Measurements from ENCODE around the gene ART3.

The ART3 gene

DNA sequence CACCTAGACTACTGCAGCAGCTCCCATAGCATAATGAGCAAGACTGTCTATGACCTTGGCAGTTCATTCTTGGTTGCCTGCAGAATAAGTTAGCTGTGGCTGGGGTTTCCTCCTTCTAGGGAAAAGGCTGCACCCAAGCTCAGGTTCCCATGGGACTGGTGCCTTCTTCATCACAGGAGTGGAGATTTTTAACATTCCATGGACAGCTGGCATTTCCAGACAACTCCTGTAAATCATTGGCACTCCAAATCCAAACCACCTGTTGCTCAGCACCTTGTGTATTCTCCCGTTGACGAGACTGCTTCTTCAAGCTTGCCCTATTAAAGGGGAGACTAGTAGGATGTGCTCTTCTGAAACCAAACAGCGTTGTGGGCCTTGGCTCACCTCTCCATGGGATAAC, 81.5 kb downstream of the ART3 start:
- in situ Hi-C loops (cut with HindIII; ENCODE audit: low pct_ligation_motif_present, low sequenced_read_pairs), result no loop called here
- DNase-seq, result no peak
- H3K4me3 ChIP-seq (ENCODE audit: low read depth, low read length), result no peak overlapping the region
- no peaks in the 10 kb centered on the region for H3K36me3 ChIP-seq (replicated peaks)
- TF ChIP-seq CTCF (IDR thresholded peaks at IDR 0.05; ENCODE audit: low read depth, low read length, missing control alignments), result no peak
- H3K27me3 ChIP-seq (replicated peaks), result no peaks in the 10 kb centered on the region
- no peak overlapping the region for H3K27ac ChIP-seq

- Histone ChIP-seq H3K4me3 (ENCODE audit: low read depth, low read length) (no peak overlapping the region), H3K36me3 (replicated peaks) (peaks cover 6% of the 10 kb centered on the region), H3K27me3 (replicated peaks) (no peaks in the 10 kb centered on the region), H3K27ac (no peak overlapping the region)
- no peak for TF ChIP-seq CTCF (IDR thresholded peaks at IDR 0.05; ENCODE audit: low read depth, low read length, missing control alignments)
- no peak for DNase-seq
- in situ Hi-C loops (cut with HindIII; ENCODE audit: low pct_ligation_motif_present, low sequenced_read_pairs), result no loop called here
Observed at GRCh38 chr4:76156635-76157034, 82.1 kb downstream of the ART3 start.

- DNase-seq, result no peak
- H3K27ac ChIP-seq, result no peak overlapping the region
- H3K36me3 ChIP-seq (replicated peaks), result peaks cover 25% of the 10 kb centered on the region
- no peaks in the 10 kb centered on the region for H3K27me3 ChIP-seq (replicated peaks)
- no peak overlapping the region for H3K4me3 ChIP-seq (ENCODE audit: low read depth, low read length)
- in situ Hi-C loops (cut with HindIII; ENCODE audit: low pct_ligation_motif_present, low sequenced_read_pairs), result no loop called here
- TF ChIP-seq CTCF (IDR thresholded peaks at IDR 0.05; ENCODE audit: low read depth, low read length, missing control alignments), result no peak
Observed at GRCh38 chr4:76160355-76160754, 85.8 kb downstream of the ART3 start.

Measured in brain microvascular endothelial cell (primary cell).